ENCODE measurements around the gene MAP2K2.

The MAP2K2 gene

GRCh38 chr19:4042731-4043082, 81.2 kb downstream of the MAP2K2 start:
- no peak for DNase-seq

- DNase-seq = no peak
Measured at GRCh38 chr19:4042064-4042730, 81.7 kb downstream of the MAP2K2 start.

Measured in activated CD4-positive, CD25-positive, alpha-beta regulatory T cell (primary cell).